ENCODE results near the gene PDLIM7. TPM values are rescaled to one million over a fixed set of nuclear protein-coding genes. Genes with fewer than 3 reads are reported as not detected.
A peak's percentile ranks its signal among the peaks of the same experiment; 100 is the strongest.

PDLIM7 gene
- total and polyA plus RNA-seq, 7 donors: 7.2 to 923 (median 274) TPM

DNA sequence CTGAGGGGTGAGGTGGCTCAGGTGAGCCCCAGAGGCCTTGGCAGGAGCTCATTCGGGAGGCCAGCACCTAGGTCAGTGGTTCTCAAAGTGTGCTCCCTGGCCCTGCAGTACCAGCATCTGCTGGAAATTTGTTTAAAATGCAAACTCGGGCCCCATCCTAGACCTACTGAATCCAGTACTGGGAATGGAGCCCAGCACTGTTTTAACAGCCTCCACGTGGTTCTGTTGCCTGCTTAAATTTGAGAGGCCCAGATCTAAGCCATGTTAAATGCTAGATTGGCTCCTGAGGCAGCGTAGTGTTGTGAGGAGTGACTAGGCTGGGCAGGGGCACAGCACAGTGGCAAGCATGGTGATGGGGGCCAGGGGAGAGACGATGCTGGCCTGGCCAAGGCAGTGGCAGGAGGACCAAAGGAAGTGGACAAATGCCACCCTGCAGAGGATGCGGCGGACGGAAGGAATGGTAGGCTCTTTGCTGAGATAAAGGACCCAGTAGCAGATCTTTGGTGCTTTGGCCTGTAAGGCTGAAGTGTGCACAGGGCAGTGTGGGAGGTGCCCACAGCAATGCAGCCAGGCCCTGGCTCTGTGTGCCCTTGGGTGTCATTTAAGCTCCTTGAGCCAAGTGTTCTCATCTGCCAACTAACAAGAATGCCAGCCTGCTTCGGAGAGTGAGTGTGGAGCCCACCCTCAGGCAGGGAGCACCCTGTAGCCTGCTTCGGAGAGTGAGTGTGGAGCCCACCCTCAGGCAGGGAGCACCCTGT, 46.6 kb downstream of the PDLIM7 start:
- WGBS, 2 donors: 92 to 94% methylated on average over 10 of the region's 10 CpGs
- intact Hi-C loops (cut with DNase I): loop anchor here (5.0 kb wide), 1 partner anchor 139 kb away; the partner anchor contains the start of gene MXD3
- no peak for TF ChIP-seq POLR2A (IDR thresholded peaks at IDR 0.05)
- TF ChIP-seq, protein P1, sequence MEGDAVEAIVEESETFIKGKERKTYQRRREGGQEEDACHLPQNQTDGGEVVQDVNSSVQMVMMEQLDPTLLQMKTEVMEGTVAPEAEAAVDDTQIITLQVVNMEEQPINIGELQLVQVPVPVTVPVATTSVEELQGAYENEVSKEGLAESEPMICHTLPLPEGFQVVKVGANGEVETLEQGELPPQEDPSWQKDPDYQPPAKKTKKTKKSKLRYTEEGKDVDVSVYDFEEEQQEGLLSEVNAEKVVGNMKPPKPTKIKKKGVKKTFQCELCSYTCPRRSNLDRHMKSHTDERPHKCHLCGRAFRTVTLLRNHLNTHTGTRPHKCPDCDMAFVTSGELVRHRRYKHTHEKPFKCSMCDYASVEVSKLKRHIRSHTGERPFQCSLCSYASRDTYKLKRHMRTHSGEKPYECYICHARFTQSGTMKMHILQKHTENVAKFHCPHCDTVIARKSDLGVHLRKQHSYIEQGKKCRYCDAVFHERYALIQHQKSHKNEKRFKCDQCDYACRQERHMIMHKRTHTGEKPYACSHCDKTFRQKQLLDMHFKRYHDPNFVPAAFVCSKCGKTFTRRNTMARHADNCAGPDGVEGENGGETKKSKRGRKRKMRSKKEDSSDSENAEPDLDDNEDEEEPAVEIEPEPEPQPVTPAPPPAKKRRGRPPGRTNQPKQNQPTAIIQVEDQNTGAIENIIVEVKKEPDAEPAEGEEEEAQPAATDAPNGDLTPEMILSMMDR (IDR thresholded peaks at IDR 0.05): no peak
- peaks cover 0 to 69% (median 38%) of the 10 kb centered on the region in 3 donors for H3K27me3 ChIP-seq
- no peaks in the 10 kb centered on the region for H3K9me3 ChIP-seq
- no peaks in the 10 kb centered on the region for H3K36me3 ChIP-seq
- no peak overlapping the region for H3K27ac ChIP-seq
- DNase-seq: no peak
- H3K4me1 ChIP-seq: peaks cover 0 to 48% (median 42%) of the 10 kb centered on the region in 4 donors
- no peak overlapping the region for H3K4me3 ChIP-seq

DNA sequence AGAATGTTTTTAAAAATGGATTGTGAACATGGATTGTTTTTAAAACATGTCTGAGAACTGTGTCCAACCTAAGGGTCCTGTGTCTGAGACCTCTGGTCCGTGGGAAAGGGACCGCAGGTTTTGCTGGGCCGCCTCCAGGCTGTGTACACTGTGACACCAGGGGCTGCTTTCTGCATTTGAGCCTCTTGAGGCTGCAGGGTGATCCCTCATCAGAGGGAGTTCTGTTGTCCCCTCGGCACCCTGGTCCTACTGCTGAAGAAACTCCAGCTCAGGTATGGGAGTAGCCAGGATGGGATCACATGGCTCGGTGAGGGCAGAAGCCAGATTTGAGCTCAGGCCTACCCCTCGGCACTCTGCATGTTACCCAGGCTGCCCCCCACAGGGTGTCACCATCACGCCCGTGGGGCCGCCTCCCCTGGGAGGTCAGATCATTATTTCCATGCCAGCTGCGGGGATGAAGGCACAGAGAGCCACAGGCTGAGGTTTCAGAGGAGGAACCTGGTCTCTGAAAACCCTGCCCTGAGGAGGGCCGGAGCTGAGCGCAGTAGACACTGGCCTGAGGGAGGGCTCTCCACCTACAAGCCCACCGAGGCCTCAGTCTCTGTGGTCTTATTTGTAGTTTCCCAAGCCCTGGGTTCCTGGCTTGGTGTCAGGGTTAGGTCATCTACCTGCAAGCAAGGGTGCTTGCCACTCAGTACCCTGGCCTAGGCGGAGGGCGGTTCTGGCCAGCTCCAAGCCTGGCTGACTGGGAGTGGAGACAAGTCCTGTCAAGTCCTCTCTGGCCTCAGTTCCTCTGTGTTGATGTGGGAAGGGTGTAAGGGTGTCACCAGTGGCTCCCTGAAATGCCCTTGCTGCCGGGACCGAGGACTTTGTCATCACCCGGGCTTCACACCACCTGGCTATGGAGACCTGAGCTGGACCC, 48.0 kb downstream of the PDLIM7 start:
- DNase-seq: no peak
- no peaks in the 10 kb centered on the region for H3K9me3 ChIP-seq
- intact Hi-C loops (cut with DNase I): loop anchor here (5.0 kb wide), 1 partner anchor 137 kb away; the partner anchor contains the start of gene MXD3

DNA sequence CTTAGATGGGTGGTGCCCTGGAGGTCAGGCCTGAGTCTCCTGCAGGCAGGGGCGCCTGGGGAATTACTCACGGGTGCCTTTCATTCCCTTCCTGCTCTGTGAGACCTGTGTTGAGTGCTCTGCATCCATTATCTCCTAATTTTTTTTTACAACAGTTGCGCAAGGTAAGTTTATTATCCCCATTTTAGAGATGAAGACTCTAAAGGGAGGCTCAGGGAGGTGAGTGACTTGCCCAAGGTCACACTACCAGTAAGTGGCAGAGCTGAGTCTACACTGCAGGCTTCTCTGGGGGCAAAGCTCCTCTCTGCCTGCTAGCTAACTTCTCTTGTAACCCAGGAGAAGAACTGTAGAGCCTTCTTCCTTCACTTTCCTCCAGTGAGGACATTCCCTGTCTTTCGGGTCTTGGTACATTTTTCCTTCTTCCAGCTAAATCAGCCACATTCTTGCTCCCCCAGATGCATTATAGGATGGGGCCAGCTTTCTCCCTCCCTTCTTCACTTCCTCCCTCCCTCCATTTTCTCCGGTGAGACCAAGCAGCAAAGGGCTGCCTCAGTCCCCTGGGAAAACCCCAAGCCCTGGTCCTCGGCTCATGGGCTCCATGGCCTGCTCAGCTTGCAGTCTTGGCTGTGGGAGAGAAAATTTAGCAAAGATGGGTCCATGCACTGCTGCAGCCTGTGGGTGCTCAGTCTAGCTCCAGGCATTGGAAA, 49.0 kb downstream of the PDLIM7 start:
- Histone ChIP-seq H3K27ac (no peak overlapping the region), H3K4me3 (no peak overlapping the region), H3K4me1 (peaks cover 0 to 28% (median 24%) of the 10 kb centered on the region in 4 donors), H3K9me3 (no peaks in the 10 kb centered on the region), H3K36me3 (no peaks in the 10 kb centered on the region), H3K27me3 (peaks cover 0 to 68% (median 38%) of the 10 kb centered on the region in 3 donors)
- no peak for TF ChIP-seq EP300 (IDR thresholded peaks at IDR 0.05)
- TF ChIP-seq POLR2AphosphoS5 (IDR thresholded peaks at IDR 0.05): no peak
- TF ChIP-seq, protein P1 (IDR thresholded peaks at IDR 0.05): no peak
- no peak for TF ChIP-seq POLR2A (IDR thresholded peaks at IDR 0.05)
- WGBS, 2 donors: 57 to 72% methylated on average over 6 of the region's 6 CpGs
- no peak for DNase-seq
- intact Hi-C loops (cut with DNase I): no loop called here

More for the DNA sequence above, 48.0 kb downstream of the PDLIM7 start:
- TF ChIP-seq, protein P1 (IDR thresholded peaks at IDR 0.05): no peak
- TF ChIP-seq EP300 (IDR thresholded peaks at IDR 0.05) (no peak), POLR2AphosphoS5 (IDR thresholded peaks at IDR 0.05) (no peak), POLR2A (IDR thresholded peaks at IDR 0.05) (no peak)
- 75 to 90% methylated on average over 18 of the region's 18 CpGs for WGBS, 2 donors
- Histone ChIP-seq H3K4me1 (peaks cover 0 to 38% (median 33%) of the 10 kb centered on the region in 4 donors), H3K4me3 (no peak overlapping the region), H3K36me3 (no peaks in the 10 kb centered on the region), H3K27ac (no peak overlapping the region), H3K27me3 (peaks cover 0 to 69% (median 38%) of the 10 kb centered on the region in 3 donors)

DNA sequence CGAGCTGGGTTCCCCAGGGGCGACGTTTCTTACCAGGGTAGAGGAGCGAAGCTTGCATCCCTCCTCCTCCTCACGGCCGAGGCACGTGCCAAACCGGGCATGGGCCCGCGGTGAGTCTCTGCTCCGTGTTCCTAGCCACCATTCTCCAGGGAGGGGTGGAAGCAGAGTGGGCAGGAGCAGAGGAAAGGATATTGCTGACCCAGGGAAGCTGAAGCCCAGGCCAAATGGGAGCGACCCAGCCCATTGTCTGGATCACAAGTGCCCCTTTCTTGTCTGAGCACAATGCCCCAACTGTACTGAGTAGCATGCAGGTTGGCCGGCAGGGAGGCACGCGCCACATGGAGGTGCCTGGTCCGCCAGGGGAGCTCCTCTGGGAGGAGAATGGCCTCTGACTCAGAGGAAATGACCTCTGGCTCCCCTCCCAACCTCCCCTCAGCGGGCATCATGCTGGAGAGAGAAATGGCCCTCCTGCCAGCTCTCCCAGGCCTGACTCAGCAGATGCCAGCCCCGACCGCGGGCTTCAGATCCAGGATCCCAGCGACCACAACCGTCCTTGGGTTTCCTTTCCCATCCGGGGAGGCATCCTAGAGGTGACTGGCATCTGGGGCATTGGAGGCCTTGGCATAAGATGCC, 49.7 kb downstream of the PDLIM7 start:
- peaks cover 0 to 1% (median 0%) of the 10 kb centered on the region in 4 donors for H3K36me3 ChIP-seq
- DNase-seq: peak; percentile 78
- H3K27me3 ChIP-seq: peaks cover 0 to 62% (median 38%) of the 10 kb centered on the region in 3 donors
- intact Hi-C loops (cut with DNase I): no loop called here
- WGBS, 2 donors: 4 to 13% methylated on average over 23 of the region's 23 CpGs
- no peaks in the 10 kb centered on the region for H3K9me3 ChIP-seq
- TF ChIP-seq POLR2AphosphoS5 (IDR thresholded peaks at IDR 0.05) (peak in 1 of 4 donors; percentile 17), POLR2A (IDR thresholded peaks at IDR 0.05) (no peak), EP300 (IDR thresholded peaks at IDR 0.05) (no peak)
- TF ChIP-seq, protein P1 (IDR thresholded peaks at IDR 0.05): no peak
- no peak overlapping the region for H3K27ac ChIP-seq
- peaks cover 0 to 27% (median 24%) of the 10 kb centered on the region in 4 donors for H3K4me1 ChIP-seq
- H3K4me3 ChIP-seq: peak overlapping the region in 3 of 4 donors; percentile 50 to 61 (median 60)
